ENCODE data around the gene ATOH7. TPM values are rescaled to one million over a fixed set of nuclear protein-coding genes. Genes with fewer than 3 reads are reported as not detected.

Gene ATOH7
- total RNA-seq, 1 experiment from 2014 or later, result 0.54 TPM

DNA sequence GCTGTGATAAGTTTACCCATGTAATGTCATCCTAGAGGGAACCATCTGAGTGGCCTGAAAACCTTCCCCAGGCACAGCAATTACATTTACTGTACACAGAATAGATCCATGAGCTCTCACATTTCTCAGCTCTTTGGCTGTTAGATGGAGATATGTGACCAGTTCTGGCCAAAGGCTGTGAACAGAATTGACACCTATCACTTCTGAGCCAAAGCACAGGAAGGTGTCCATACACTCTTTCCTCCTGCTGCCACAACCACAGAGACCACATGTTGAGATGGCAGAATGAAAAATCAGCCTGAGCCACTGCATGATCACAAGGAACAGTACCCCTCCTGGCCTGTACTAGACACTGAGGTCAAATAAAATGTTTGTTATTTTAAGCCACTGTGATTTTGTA lies 44.3 kb upstream of the ATOH7 start:
- H3K9me3 Mint-ChIP-seq (ENCODE audit: unreplicated experiment), result peaks cover 30% of the 10 kb centered on the region
- ChIA-PET POLR2A (no interaction called here), CTCF (no interaction called here)
- H3K4me3 Mint-ChIP-seq (ENCODE audit: unreplicated experiment), result no peak overlapping the region
- H3K27ac Mint-ChIP-seq (ENCODE audit: unreplicated experiment), result no peak overlapping the region
- Histone ChIP-seq H3K4me3 (ENCODE audit: low read depth, low read length) (no peak overlapping the region), H3K36me3 (ENCODE audit: control insufficient read depth, insufficient read depth, low read length) (no peaks in the 10 kb centered on the region), H3K9me3 (peaks cover 28% of the 10 kb centered on the region), H3K27me3 (replicated peaks; ENCODE audit: control insufficient read depth, insufficient read depth, low read length) (no peaks in the 10 kb centered on the region; the same call in 1 of the 2 replicates), H3K4me1 (no peaks in the 10 kb centered on the region)
- peaks cover 12% of the 10 kb centered on the region for H3K36me3 Mint-ChIP-seq (ENCODE audit: insufficient read depth, unreplicated experiment)
- intact Hi-C loops (cut with micrococcal nuclease; ENCODE audit: unreplicated experiment), result no loop called here
- H3K4me1 Mint-ChIP-seq (ENCODE audit: low read depth, unreplicated experiment), result no peaks in the 10 kb centered on the region
- no TSS peak for BruUV-seq (replicated peaks)
- DNase-seq, result no peak
- TF ChIP-seq, protein P1, sequence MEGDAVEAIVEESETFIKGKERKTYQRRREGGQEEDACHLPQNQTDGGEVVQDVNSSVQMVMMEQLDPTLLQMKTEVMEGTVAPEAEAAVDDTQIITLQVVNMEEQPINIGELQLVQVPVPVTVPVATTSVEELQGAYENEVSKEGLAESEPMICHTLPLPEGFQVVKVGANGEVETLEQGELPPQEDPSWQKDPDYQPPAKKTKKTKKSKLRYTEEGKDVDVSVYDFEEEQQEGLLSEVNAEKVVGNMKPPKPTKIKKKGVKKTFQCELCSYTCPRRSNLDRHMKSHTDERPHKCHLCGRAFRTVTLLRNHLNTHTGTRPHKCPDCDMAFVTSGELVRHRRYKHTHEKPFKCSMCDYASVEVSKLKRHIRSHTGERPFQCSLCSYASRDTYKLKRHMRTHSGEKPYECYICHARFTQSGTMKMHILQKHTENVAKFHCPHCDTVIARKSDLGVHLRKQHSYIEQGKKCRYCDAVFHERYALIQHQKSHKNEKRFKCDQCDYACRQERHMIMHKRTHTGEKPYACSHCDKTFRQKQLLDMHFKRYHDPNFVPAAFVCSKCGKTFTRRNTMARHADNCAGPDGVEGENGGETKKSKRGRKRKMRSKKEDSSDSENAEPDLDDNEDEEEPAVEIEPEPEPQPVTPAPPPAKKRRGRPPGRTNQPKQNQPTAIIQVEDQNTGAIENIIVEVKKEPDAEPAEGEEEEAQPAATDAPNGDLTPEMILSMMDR (IDR thresholded peaks at IDR 0.05; ENCODE audit: insufficient read depth in 1 of 2, low read depth in 1 of 2, low read length in 1 of 2, severe bottlenecking in 1 of 2, unreplicated experiment in 1 of 2), result no peak
- H3K27me3 Mint-ChIP-seq (ENCODE audit: insufficient read depth, unreplicated experiment), result no peaks in the 10 kb centered on the region

DNA sequence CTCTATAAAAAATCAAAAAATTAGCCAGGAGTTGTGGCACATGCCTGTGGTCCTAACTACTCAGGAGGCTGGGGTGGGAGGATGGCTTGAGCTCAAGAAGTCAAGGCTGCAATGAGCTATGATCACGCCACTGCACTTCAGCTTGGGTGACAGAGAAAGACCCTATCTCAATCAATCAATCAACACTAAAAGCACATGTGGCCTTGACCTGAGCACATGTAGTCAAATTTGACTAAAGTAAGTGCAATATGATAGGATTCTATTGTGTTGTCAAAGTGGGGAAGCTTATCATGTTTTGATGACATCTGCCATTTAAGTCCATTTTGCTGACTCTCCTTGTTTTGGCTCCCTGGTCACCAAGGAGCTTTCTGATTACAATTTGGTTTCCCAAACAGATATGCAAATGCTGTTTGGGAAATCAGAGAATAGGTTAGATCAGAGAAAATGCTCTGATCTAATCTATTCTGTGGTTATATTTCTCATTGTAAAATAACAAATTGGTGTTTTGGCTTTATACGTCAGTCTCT lies 43.8 kb upstream of the ATOH7 start:
- peaks cover 25% of the 10 kb centered on the region for H3K9me3 ChIP-seq
- Mint-ChIP-seq H3K27me3 (ENCODE audit: insufficient read depth, unreplicated experiment) (no peaks in the 10 kb centered on the region), H3K4me1 (ENCODE audit: low read depth, unreplicated experiment) (no peaks in the 10 kb centered on the region), H3K36me3 (ENCODE audit: insufficient read depth, unreplicated experiment) (peaks cover 12% of the 10 kb centered on the region), H3K9me3 (ENCODE audit: unreplicated experiment) (peaks cover 30% of the 10 kb centered on the region), H3K4me3 (ENCODE audit: unreplicated experiment) (no peak overlapping the region), H3K27ac (ENCODE audit: unreplicated experiment) (no peak overlapping the region)
- H3K27me3 ChIP-seq (replicated peaks; ENCODE audit: control insufficient read depth, insufficient read depth, low read length), result no peaks in the 10 kb centered on the region; the same call in 1 of the 2 replicates
- H3K4me1 ChIP-seq, result no peaks in the 10 kb centered on the region
- ChIA-PET POLR2A (no interaction called here), CTCF (no interaction called here)
- DNase-seq, result peak in 1 of 2 experiments; percentile 24
- BruUV-seq (replicated peaks), result no TSS peak
- no peaks in the 10 kb centered on the region for H3K36me3 ChIP-seq (ENCODE audit: control insufficient read depth, insufficient read depth, low read length)
- intact Hi-C loops (cut with micrococcal nuclease; ENCODE audit: unreplicated experiment), result no loop called here
- TF ChIP-seq, protein P1 (IDR thresholded peaks at IDR 0.05; ENCODE audit: insufficient read depth in 1 of 2, low read depth in 1 of 2, low read length in 1 of 2, severe bottlenecking in 1 of 2, unreplicated experiment in 1 of 2), result no peak
- H3K4me3 ChIP-seq (ENCODE audit: low read depth, low read length), result no peak overlapping the region

DNA sequence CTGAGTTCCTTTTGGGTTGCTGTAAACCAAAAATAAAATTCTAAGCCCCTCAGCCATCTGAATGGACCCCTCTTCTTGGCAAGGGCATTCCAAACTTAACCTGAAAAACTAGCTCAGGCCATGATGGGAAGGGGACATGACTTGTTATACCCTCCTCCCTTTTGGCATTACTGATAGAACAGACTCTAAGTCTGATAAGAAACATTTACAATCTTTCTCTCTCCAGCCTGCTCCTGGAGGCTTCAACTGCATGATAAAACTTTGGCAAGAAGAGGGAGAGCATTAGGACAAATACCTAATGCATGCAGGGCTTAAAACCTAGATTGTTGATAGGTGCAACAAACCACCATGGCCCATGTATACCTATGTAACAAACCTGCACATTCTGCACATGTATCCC lies 40.9 kb upstream of the ATOH7 start:
- Histone ChIP-seq H3K4me3 (ENCODE audit: low read depth, low read length) (no peak overlapping the region), H3K9me3 (peaks cover 15% of the 10 kb centered on the region), H3K4me1 (no peaks in the 10 kb centered on the region), H3K27me3 (replicated peaks; ENCODE audit: control insufficient read depth, insufficient read depth, low read length) (no peaks in the 10 kb centered on the region; the same call in 1 of the 2 replicates), H3K36me3 (ENCODE audit: control insufficient read depth, insufficient read depth, low read length) (no peaks in the 10 kb centered on the region)
- no TSS peak for BruUV-seq (replicated peaks)
- ChIA-PET CTCF (no interaction called here), POLR2A (no interaction called here)
- Mint-ChIP-seq H3K36me3 (ENCODE audit: insufficient read depth, unreplicated experiment) (peaks cover 3% of the 10 kb centered on the region), H3K4me3 (ENCODE audit: unreplicated experiment) (no peak overlapping the region), H3K27me3 (ENCODE audit: insufficient read depth, unreplicated experiment) (peaks cover 3% of the 10 kb centered on the region), H3K4me1 (ENCODE audit: low read depth, unreplicated experiment) (no peaks in the 10 kb centered on the region), H3K27ac (ENCODE audit: unreplicated experiment) (no peak overlapping the region), H3K9me3 (ENCODE audit: unreplicated experiment) (peaks cover 17% of the 10 kb centered on the region)
- TF ChIP-seq, protein P1 (IDR thresholded peaks at IDR 0.05; ENCODE audit: insufficient read depth in 1 of 2, low read depth in 1 of 2, low read length in 1 of 2, severe bottlenecking in 1 of 2, unreplicated experiment in 1 of 2), result no peak
- no peak for DNase-seq
- intact Hi-C loops (cut with micrococcal nuclease; ENCODE audit: unreplicated experiment), result no loop called here
